Right renal cortex interstitium (tissue), 3 donors: ENCODE measurements around the gene MACROD2. TPM values are rescaled to one million over a fixed set of nuclear protein-coding genes. Genes with fewer than 3 reads are reported as not detected.

ENCODE experiments used
- DNase-seq, 3 donors: peaks; one replicate each; pipeline ENCODE4 v3.0.0-alpha.2; 2013; ENCODE audit warnings: low read depth in 3 of 3, low spot score in 2 of 3
- polyA plus RNA-seq, 3 donors: library from polyadenylated mRNA; unstranded; fragments of 120-200 nt; gene quantifications; one replicate each; pipeline ENCODE4 v1.2.1, GENCODE V29; 2013; ENCODE audit not compliant: insufficient read length in 3 of 3

MACROD2 gene
- polyA plus RNA-seq, 3 donors, result 14.4 to 15.6 (median 14.5) TPM

DNA sequence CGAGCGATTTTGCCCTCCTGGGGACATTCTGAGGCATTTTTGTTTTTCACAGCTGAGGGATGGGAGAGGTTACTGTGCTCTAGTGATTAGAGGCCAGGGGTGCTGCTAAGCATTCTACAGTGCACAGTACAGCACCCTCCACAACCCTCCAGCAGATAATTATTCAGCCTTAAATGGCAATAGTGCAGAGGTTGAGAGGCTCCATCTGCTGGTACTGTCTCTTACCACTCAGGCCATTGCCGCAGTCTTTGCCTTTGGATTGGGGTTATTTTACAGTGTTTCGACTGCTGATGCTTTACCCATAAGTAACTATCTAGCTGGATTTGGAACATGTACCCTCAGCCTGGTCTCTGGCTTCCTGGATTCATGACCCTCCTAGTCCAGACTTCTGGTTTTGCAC lies 1872.6 kb downstream of the MACROD2 start:
- no peak for DNase-seq

DNA sequence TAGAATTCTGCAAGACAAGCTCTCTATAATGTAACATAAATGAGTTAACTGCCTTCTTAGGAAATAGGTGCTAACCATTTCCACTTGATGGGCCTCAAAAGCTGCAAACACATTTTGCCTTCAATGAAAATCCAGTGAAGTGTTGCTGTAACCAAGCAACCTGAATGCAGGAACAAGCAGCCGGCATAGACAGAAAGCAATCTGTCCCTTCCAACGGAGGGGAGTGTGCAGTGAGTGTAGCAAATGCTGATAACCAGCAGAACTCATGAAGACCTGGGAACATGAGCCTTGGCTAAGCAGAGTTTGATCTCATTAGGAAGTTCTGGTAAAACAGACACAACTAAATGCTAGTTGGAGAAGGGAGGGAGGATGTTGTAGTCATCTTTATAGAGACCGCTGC lies 1880.1 kb downstream of the MACROD2 start:
- peak in 2 of 3 donors; percentile 40 to 55 for DNase-seq

DNA sequence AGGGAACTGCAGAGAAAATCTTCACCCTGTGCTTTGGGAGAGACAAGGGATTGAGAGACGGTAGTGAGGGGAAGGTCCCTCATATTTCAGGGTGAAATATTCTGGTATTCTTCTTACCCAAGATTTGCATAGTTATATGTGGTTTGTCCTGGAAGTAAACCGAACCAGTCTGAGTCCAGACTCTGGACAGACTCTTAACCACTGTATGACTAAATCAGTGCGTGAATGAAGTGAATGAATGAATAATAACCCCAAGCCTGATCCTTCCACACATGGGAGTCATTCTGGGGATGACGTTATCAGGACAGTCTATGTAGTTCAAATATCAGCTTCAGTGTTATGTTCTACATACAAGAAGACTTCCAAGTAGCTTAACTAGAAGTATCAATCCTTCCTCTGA lies 1887.2 kb downstream of the MACROD2 start:
- DNase-seq, result no peak

DNA sequence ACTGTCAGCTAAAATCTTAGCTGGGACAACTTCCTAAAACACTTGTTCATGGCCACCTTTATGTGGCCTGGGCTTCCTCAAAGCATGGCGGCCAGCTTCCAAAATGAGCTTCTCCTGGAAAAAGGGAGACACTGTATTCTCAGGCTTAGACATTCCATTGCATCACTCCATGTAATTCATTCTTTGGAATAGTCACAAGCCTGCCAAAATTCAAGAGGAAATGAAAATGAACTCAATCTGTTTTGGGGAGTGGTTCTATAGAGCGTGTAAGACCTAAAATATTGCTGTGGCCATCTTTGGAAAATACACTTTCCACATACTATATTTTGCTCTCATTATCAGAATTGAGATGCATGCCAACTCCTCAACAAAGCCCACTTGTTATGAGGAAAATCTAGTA lies 1890.9 kb downstream of the MACROD2 start:
- no peak for DNase-seq

DNA sequence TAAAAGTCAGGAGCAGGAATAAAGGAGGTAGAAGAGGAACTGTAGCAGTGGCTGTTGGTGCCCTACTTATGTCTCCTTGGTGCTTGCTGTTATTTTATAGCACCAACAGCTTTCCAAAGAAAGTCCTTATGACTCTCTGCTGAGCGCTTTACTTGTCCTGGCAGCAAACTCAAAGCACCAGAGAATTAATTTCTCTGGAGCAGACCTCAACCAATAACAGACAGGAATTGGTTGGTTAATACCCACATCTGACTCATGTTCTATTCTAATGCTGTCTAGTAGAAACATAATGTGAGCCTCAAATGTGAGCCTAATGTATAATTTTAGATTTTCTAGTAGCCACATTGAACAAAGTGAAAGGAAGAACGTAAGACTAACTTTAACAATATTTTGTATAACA lies 1892.1 kb downstream of the MACROD2 start:
- DNase-seq, result no peak

DNA sequence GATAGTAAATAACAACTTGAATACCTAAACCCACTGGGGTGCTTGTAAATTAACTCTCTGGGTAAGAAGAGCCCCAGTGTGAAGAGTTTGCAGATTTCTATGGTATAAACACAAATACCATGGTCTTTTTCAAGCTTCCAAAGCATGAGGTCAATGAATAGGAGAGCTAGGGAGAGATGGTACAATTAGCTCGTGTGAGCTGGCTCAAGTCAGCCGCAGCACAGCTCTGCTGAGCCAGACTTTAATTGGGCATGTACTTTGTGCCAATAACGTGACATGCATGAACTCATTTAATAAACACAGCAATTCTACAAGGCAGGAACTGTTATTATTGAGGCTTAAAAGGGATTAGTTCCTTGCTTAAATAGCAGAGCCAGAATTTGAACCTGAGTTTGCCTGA lies 1893.7 kb downstream of the MACROD2 start:
- no peak for DNase-seq

DNA sequence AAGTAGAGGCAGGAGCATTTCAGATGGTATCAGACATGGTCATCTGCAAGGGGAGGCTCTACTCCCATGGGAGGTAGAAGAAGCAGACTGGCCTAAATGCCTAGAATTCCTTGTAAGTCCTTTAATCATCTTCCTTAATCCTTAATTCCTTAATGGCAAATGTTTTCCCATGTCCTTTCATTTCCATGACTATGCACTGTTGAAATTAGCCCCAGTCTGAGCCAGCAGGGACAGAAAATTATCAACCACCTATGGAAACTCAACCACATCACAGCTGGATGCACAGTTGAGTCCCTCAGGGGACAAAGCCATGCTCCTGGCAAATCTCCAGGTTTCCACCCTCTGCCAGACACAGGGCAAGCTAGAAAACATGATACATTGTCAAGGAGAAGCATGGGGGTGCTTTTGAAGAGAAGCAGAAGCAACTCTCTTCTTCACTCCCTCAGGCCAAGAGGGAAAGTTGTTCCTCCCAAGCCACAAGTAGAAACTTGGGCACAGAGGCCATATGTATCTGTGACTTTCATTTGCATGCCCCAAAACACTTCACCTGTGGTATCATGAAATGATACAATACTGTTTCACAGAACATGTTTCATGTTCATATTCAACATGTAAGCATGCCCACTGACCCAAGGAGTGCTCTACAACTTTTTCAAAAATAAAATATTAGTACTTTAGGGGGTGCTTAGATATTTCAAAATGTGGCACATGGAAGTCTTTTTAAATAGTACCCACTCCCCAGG lies 1894.4 kb downstream of the MACROD2 start:
- no peak for DNase-seq

DNA sequence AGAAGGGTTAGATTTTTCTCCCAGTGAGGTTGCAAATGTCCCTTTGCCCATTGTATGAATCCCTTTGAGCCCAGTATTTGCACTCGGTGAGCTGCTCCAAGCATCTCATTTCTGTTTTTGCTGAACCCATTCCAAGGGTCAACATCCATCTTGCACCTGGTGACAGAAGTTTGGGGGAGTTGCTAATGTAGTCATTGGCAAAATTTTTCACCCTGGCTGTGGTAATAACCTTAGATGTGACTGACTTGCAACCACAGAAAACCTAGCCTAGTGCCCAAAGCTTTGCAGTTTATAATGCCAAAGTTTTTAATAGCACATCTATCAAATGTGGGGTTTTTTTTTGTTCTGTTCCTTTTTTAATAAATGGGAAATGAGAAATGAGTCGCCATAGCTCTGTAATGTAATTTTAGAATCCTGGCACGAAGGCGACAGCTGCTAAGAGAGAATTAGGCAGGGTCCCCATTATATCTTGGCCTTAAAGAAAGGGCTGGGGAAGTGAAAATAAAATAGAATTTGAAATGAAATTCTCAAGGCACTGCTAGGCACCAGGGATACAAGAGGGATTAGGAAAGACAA lies 1895.2 kb downstream of the MACROD2 start:
- no peak for DNase-seq

DNA sequence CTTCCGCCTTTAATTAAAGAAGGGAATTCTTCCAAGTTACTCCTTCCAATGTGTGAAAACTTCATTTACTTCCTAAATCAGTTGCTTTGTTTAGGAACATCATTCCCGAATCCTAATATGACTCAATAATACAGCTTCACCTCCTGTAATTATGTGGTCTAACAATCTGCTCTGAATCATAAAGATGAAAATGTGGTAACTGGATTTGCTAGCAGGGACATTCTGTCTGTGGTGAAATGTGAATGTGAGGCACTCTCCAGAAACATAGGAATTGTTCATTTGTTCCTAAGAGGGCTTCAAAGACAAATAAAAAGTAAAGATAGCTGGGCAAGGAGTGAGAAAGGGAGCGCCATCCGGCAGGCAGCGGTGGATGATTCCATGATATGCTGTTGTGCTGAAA lies 1899.8 kb downstream of the MACROD2 start:
- no peak for DNase-seq

DNA sequence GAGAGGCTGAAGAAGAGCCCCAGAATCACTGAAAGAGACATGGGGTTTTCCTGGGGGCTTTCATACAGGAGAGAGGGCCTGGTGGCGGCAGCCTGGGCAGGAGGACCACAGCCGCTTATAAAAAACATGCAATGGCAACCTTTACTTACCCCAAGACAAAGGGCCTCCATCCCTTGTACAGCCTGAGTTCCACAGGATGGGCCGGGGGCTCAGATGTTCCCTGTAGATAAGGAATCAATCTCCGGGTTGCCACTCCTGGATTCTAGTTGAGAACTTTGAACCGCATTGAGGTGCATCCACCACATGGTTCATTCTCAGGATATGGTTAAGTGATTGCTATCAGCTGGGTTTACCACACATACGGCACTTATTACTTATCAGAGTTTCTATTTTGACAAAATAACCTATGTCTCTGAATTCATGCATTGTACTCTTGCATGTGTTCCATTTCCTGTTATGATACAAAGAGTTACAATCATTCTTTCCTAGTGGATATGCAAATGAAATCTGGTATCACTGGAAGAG lies 1900.3 kb downstream of the MACROD2 start:
- no peak for DNase-seq

DNA sequence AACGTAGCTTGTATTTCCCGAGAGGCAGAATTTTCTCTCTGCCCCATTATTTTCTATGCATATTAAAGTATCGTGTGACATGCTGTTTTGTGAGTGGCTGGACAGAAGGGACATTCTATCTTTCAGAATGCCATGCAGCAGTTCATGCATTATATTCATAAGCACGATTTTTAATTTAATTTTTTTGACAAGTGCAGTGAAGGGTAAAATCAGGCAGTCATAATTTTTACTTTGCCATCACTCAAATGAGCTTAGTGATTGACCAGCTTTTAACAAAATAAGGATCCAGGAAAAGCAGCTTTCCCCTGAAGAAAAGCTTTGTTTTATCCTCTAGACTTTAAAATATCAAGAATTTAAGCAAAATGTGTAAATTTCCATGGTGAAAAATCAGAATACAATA lies 1904.7 kb downstream of the MACROD2 start:
- DNase-seq, result no peak

DNA sequence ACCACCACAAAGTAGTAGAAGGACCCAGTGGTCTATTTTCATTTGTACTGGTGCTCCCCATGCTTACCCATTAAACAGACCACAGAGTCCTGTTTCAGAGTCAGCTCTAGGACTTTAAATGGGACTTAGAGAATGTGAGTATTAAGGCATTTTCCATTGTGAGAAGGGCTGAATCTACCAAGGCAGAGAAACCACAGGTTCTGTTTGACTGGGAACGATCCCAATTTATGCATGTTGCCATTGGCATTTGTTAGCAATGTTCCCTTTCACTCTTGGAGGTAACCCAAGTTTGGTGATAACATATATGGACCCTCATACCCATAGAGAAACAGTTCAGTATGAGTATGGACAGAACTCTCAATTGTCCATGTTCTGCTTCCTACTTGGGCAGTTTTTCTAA lies 1905.1 kb downstream of the MACROD2 start:
- no peak for DNase-seq

DNA sequence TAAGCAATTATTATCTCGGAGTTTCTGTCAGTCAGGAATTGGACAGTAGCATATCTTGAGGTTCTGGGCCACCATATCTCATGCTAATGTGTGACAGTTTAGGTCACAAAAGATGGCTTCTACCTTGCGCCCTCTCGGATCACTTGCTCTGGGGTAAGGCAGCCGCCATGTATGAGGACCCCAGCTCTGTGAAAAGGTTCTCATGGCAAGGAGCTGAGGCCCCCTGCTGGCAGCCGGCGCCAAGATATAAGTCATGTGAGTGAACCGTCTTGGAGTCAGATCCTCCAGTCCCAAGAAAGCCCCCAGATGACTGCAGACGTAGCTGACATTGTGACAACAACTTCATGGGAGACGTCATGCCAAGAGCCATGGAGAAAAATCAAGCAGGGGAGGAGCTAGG lies 1907.2 kb downstream of the MACROD2 start:
- no peak for DNase-seq

DNA sequence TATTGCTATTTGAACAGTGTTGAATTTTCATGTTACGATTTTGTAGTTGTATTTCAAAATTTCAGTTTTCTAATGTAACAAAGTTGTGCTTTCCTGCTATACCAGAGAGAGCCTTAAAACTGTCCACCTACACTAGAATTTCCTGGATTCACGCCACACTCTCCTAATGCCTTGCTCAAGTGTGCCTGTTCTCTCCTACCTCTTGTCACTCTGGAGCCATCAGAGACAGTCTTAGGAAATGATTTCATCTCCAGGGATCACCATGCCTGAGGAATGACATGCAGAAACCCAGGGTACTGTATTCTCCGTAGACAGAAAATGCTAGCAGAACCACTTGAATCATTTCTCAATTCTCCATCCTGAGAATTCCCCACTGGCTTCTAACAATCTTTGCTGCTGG lies 1910.3 kb downstream of the MACROD2 start:
- no peak for DNase-seq

DNA sequence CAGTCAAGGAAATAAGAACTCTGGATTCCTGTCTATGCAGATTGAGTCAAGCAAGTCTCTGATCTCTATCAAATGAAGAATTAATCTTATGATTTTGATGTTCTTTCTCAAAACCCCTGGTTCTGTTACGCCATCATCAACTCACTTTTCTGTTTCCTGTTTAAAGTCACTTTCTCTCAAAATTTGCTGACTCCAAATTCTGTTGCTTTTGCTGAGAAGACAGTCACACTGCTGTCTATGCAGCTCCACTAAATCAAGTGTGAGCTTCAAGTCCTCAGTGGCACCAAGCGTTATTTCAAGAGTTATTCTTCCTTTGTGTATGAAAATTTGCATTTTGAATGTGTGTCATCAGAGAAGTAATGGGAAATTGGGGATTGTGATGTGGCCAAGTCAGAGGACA lies 1914.7 kb downstream of the MACROD2 start:
- DNase-seq, result no peak

DNA sequence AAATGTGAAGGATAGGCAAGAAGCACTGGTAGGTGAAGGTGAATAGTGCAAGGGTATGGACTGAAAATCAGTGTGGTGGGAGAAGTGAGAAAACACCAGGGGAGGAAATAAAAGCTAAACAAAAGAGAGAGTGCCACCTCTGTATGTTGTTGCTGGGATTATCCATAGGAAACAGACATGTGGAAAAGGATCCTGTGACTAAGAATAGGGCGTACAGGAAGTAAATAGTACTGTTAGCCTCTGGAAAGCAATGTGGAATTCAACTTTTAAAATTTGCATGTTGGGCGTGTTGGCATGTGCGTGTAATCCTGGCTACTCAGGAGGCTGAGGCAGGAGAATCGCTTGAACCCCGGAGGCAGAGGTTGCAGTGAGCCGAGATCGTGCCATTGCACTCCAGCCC lies 1916.3 kb downstream of the MACROD2 start:
- no peak for DNase-seq

DNA sequence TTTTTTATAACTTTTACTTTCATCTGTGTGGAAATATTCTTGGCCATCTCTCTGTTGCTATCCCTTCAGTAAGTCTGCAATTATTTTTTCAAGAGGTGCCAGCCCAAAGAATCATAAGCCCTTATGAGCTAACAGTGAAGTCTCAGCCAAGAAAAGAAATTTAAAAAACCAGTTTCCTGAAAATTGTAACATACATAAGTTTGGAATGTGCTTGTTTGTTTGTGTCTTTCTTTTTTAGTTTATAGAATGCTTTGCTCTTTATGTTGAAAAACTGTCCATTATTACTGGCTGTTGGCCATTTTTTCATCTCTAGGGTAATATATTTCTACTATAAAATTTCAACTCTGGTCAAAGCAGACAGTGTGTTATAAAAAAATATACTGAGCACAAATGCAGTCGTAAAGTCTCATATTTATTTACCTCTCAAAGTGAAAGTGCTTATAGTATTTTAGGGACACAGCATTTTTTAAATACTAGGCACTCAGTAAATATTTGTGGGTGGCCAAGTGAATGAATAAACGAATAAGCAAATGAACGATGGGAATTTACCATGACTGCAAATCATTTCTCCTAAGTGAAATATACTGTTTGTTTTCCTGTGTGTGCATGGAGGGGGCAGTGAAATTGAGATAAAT lies 1918.2 kb downstream of the MACROD2 start:
- peak; percentile 56 to 62 (median 62) for DNase-seq

DNA sequence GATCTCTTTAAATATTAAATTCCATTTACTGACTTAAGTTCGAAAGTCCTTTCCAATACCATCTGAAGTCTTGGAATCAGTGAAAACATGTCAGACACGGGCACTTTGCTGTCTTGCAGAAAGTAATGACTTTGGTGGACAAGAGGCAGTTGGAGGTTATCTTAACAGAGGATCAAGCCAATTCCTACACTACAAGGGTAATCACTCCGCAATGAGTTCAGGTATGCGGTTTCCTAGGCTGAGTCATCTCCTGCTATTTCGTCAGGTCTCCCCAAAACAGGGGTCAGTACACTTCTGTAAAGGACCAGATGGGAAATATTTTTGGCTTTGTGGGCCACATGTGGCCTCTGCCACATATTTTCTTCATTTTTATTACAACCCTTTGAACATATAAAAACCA lies 1921.3 kb downstream of the MACROD2 start:
- no peak for DNase-seq

DNA sequence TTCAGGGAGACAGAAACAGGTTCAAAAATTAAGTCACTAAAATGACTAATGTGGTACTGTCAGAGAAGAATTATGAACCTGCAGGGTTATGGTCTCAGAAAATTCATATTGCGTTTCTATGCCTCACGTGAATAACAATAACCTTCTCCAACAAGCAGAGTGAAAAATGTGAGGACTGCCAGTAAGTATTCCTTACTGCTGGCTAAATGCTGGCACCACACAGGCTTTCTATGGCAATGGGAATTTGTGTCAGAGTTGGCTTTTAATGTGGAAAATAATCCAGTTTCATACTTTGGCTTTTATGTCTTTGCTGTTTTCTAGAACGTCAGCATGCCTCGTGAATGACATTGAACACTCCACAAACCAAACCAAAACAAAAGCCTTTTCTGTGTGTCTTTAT lies 1922.0 kb downstream of the MACROD2 start:
- no peak for DNase-seq

DNA sequence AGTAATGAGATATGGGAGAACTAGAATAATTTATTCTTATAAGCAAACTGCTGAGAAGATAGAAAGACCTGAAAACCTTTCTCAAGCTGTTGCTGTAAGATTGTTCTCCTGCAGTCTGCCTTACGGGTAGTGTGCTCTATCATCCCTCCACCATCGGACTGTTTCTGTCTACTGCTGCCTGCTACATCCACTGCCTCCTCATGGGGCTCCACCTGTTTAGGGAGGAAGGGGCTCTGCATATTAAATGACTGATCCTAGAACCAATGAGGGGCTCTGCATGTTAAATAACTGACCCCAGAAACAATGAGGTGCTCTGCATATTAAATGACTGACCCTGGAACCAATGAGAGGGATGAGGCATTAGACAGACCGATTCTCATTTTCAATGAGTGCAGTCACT lies 1923.3 kb downstream of the MACROD2 start:
- no peak for DNase-seq

DNA sequence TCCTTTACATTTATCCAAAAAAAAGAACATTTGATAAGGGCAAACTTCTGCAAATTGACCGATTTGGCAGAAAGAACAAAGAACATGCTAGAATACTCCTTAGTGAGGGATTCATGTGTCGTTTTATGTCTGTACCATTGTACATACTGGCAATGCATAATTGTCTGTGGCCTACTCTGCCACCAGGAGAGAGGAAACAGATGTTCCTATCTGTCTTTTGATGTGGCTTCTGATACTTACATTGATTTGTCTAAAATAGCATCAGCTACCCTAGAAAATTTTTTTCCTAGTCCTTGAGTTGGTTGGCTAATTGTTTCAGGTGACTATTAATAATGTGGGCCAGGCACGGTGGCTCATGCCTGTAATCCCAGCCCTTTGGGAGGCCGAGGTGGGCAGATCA lies 1923.8 kb downstream of the MACROD2 start:
- no peak for DNase-seq

DNA sequence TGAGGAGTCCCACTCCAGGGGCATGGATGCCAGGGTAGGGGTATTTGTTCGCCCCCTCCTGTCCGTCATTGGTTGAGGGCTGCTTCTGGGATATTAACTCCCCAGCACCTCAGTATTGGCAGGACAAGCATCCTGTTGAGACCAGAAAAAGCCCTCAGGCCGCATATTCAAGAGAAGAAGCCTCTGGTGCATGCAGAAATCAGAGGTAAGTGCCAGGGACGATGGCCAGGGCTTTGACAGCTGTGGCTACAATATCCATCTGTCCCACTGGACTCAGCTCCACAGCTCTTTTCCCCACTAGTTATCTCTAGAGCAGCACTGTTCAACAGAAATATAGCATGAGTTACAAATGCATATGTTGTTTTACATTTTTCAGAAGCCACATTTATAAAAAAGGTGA lies 1926.6 kb downstream of the MACROD2 start:
- DNase-seq, result no peak
